ENCODE data around the gene ZNF324B. TPM values are rescaled to one million over a fixed set of nuclear protein-coding genes. Genes with fewer than 3 reads are reported as not detected.

Gene ZNF324B
- total RNA-seq, 6 experiments from 2014 or later: 2.9 to 3.3 (median 2.9) TPM

DNA sequence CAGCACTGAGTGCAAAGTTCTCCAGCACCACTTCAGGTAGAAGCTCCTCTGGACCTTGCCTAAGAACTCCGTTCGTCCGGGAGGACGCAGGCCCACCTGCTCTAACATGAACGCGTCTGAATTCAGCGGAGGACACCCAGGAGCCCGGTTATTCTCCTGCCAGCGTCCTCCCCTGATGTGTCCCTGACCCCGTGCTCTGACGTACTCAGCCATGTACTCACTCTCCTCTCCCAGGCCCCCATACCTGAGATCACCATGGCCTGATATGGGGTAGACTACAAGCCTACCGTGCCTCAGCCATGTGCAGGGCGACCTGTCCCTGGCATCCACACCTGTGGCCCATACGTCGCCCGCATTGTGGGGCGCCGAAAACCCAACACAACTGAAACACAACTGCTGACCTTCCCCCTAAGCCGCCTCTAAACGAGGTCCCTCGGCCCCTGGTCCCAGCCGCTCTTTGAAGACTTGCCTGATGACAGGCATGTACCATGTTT lies 43.7 kb upstream of the ZNF324B start:
- peak in 2 of 4 donors; percentile 9 to 34 for ATAC-seq
- Histone ChIP-seq H3K4me3 (peak overlapping the region; percentile 73 to 90 (median 82)), H3K27ac (peak overlapping the region in 2 of 3 donors; percentile 53 to 77), H3K4me1 (peaks cover 0 to 14% (median 3%) of the 10 kb centered on the region in 4 donors), H3K9me3 (no peaks in the 10 kb centered on the region), H3K27me3 (no peaks in the 10 kb centered on the region), H3K36me3 (no peaks in the 10 kb centered on the region)
- peak in 1 of 3 donors; percentile 43 for DNase-seq
- TF ChIP-seq, protein P1, sequence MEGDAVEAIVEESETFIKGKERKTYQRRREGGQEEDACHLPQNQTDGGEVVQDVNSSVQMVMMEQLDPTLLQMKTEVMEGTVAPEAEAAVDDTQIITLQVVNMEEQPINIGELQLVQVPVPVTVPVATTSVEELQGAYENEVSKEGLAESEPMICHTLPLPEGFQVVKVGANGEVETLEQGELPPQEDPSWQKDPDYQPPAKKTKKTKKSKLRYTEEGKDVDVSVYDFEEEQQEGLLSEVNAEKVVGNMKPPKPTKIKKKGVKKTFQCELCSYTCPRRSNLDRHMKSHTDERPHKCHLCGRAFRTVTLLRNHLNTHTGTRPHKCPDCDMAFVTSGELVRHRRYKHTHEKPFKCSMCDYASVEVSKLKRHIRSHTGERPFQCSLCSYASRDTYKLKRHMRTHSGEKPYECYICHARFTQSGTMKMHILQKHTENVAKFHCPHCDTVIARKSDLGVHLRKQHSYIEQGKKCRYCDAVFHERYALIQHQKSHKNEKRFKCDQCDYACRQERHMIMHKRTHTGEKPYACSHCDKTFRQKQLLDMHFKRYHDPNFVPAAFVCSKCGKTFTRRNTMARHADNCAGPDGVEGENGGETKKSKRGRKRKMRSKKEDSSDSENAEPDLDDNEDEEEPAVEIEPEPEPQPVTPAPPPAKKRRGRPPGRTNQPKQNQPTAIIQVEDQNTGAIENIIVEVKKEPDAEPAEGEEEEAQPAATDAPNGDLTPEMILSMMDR (IDR thresholded peaks at IDR 0.05): no peak
- no peak for TF ChIP-seq POLR2A (IDR thresholded peaks at IDR 0.05)
- WGBS (ENCODE audit: insufficient coverage, low coverage, low lambda C conversion rate, missing lambda C conversion rate): 11% methylated on average over 10 of the region's 22 CpGs
- intact Hi-C loops (cut with DNase I): no loop called here

DNA sequence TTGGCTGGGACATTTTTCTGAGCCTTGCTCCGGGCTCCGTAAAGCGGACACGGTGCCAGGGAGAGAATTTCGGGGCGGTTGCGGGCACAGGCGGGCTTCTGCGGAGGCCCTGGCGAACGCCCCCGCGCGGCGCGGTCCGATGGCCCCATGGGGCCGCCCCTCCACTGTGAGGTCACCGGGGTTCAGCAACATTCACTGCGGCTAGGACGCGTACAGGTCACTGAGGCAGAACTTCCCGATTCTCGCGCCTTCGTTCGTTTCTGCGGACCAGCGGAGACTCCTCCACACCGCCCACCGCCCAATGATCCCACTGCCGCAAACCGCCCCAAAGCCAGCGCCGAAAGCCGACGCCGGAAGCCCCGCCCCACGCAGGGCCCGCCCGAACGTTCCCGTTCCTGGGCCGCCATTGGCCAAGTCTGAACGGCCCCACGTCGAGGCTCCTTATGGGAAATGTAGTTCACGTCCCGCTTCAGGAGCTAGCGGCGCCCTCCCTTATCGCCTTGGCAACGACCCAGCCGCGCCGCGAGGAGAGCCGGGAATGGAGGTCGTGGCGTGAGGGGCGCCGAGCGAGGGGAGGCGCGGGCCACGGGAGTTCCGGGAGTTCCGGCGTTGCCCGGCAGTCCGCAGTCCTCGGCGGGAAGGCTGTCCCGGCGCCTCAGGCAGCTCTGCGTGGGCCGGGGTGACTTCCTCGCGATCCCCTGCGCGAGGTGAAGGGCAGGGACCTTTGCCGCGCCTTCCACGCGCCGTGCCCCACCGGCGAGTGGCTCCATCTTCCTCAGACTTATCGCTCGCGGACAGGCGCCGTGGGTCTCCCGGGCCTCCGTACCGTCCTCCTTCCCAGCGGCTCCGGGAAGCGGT lies 43.0 kb upstream of the ZNF324B start, which contains the start of gene ZNF584:
TSS of gene ZNF584 (plus strand) at position 498 of the 858 bp plus-strand sequence. CDS start 499 bp downstream, outside the sequence.
- intact Hi-C loops (cut with DNase I): no loop called here
- ATAC-seq (peak; percentile 94 to 99 (median 98)), DNase-seq (peak; percentile 96 to 97 (median 97))
- peak within 1 kb of the TSS; percentile 73 to 90 (median 82) for H3K4me3 ChIP-seq
- no peaks in the 10 kb centered on the region for H3K36me3 ChIP-seq
- H3K27ac ChIP-seq: peak within 1 kb of the TSS; percentile 27 to 77 (median 59)
- TF ChIP-seq, protein P1 (IDR thresholded peaks at IDR 0.05): no peak
- peak; percentile 83 for TF ChIP-seq POLR2A (IDR thresholded peaks at IDR 0.05)
- peaks cover 0 to 14% (median 3%) of the 10 kb centered on the region in 4 donors for H3K4me1 ChIP-seq
- no peaks in the 10 kb centered on the region for H3K27me3 ChIP-seq
- WGBS (ENCODE audit: insufficient coverage, low coverage, low lambda C conversion rate, missing lambda C conversion rate): 0% methylated on average over 22 of the region's 100 CpGs
- H3K9me3 ChIP-seq: no peaks in the 10 kb centered on the region

DNA sequence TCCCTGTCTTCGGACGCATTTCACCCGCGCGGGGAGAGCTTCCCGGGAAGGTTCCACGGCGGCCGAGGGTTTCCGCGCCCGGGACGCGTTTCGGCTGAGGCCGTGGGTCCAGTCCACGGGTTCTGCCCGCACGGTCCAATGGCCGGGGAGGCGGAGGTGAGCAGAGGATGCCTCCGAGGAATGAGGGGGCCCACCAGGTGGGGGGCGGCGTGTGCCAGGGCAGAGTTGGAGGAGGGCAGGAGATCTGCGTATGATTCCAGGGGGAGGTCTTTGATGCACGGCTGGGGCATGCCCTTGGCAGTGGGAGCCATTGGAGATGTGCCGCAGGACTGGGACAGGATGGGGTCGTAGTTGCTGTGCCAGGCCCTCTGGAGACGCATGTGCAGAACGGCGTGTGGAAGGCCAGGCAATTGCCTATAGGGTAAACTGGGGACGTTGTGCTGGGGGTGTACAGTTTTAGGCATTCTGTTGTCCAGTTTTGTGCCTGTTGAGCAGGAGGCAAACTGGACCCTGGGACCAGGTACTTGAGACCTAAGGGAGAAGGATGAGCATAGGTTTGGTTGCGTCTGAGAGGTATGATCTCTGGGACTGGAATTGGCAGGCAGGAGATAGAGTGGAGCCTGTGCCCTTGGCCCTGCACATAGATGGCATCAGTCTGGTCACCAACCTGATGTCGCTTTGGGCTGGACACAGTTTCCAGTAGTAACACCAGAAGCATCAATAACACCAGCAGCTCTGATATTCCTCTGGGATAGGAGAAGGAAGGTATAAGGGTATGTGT lies 42.2 kb upstream of the ZNF324B start:
- H3K9me3 ChIP-seq: no peaks in the 10 kb centered on the region
- peak overlapping the region; percentile 73 to 90 (median 82) for H3K4me3 ChIP-seq
- H3K27ac ChIP-seq: peak overlapping the region; percentile 27 to 77 (median 59)
- ATAC-seq (peak; percentile 8 to 21 (median 12)), DNase-seq (peak in 2 of 3 donors; percentile 48 to 60)
- H3K4me1 ChIP-seq: peaks cover 0 to 14% (median 3%) of the 10 kb centered on the region in 4 donors
- intact Hi-C loops (cut with DNase I): no loop called here
- 2% methylated on average over 18 of the region's 34 CpGs for WGBS (ENCODE audit: insufficient coverage, low coverage, low lambda C conversion rate, missing lambda C conversion rate)
- no peaks in the 10 kb centered on the region for H3K27me3 ChIP-seq
- TF ChIP-seq, protein P1 (IDR thresholded peaks at IDR 0.05): no peak
- no peak for TF ChIP-seq POLR2A (IDR thresholded peaks at IDR 0.05)
- H3K36me3 ChIP-seq: no peaks in the 10 kb centered on the region

GRCh38 chr19:58416604-58417003 lies 34.8 kb upstream of the ZNF324B start:
- no peaks in the 10 kb centered on the region for H3K4me1 ChIP-seq
- TF ChIP-seq POLR2A (IDR thresholded peaks at IDR 0.05): no peak
- TF ChIP-seq, protein P1 (IDR thresholded peaks at IDR 0.05): no peak
- intact Hi-C loops (cut with DNase I): no loop called here
- ATAC-seq (no peak), DNase-seq (no peak)
- no peaks in the 10 kb centered on the region for H3K9me3 ChIP-seq
- H3K27ac ChIP-seq: no peak overlapping the region
- peaks cover 0 to 23% (median 12%) of the 10 kb centered on the region in 4 donors for H3K36me3 ChIP-seq
- H3K27me3 ChIP-seq: no peaks in the 10 kb centered on the region
- WGBS (ENCODE audit: insufficient coverage, low coverage, low lambda C conversion rate, missing lambda C conversion rate): no CpG with 5 or more reads among the region's 5 CpGs
- H3K4me3 ChIP-seq: no peak overlapping the region

All from right lobe of liver (tissue), 6 donors.